Muscle of leg (tissue), 11 donors: ENCODE data around the gene NAALADL2. TPM values are rescaled to one million over a fixed set of nuclear protein-coding genes. Genes with fewer than 3 reads are reported as not detected.
"Not testable (repeated sequence)": the region's sequence is repeated elsewhere in the genome, so short reads cannot be mapped to it uniquely, and the experiment has no call there.

Experiments used
- DNase-seq: peaks from one replicate; pipeline ENCODE4 v3.0.0; 2013
- H3K27ac ChIP-seq: one replicate; pipeline ENCODE4 v1.5.1; 2013; ENCODE audit warnings: mild to moderate bottlenecking, low read length, control low read depth
- H3K27me3 ChIP-seq: one replicate; pipeline ENCODE4 v1.6.1; 2013; ENCODE audit warnings: low read length; ENCODE audit not compliant: control insufficient read depth, insufficient read depth
- H3K36me3 ChIP-seq: one replicate; pipeline ENCODE4 v1.6.1; 2013; ENCODE audit warnings: low read length; ENCODE audit not compliant: control insufficient read depth, insufficient read depth
- H3K4me1 ChIP-seq: one replicate; pipeline ENCODE4 v1.6.1; 2013; ENCODE audit warnings: low read length; ENCODE audit not compliant: control insufficient read depth, insufficient read depth
- H3K4me3 ChIP-seq: one replicate; pipeline ENCODE4 v1.5.1; 2013; ENCODE audit warnings: low read length, control low read depth
- H3K9me3 ChIP-seq: replicated peaks from 2 replicates; pipeline ENCODE4 v1.6.1; 2013; ENCODE audit warnings: low read depth, low read length; ENCODE audit not compliant: control insufficient read depth
- WGBS: methylation state at CpG from one replicate; pipeline ENCODE4 v1.1.5; 2013; ENCODE audit warnings: missing lambda C conversion rate; ENCODE audit not compliant: insufficient coverage; 5-methylcytosine and 5-hydroxymethylcytosine counted together
- polyA plus RNA-seq, 8 donors: library from polyadenylated mRNA; unstranded; fragments of 120-200 nt; gene quantifications; one replicate each; pipeline versions ENCODE4 v1.2.1 to v1.2.3, GENCODE V29; 2013; ENCODE audit warnings: inconsistent platforms in 1 of 8, low replicate concordance in 1 of 8; ENCODE audit not compliant: insufficient read length in 8 of 8, insufficient read depth in 1 of 8
- total RNA-seq: library from RNA; stranded (reverse); fragments of 120-200 nt; gene quantifications from one replicate; pipeline ENCODE4 v1.2.4, GENCODE V29; 2013

Gene NAALADL2
- total and polyA plus RNA-seq, 9 donors, result 4.8 to 17.4 (median 8.0) TPM

- H3K36me3 ChIP-seq, result no peaks in the 10 kb centered on the region
- H3K4me3 ChIP-seq, result no peak overlapping the region
- no peaks in the 10 kb centered on the region for H3K4me1 ChIP-seq
- DNase-seq, result peak; percentile 86
- no peak overlapping the region for H3K27ac ChIP-seq
- WGBS, result no CpG with 5 or more reads among the region's 4 CpGs
- no peaks in the 10 kb centered on the region for H3K27me3 ChIP-seq
- H3K9me3 ChIP-seq, result no peaks in the 10 kb centered on the region
Measured at GRCh38 chr3:175149675-175150074, 290.5 kb downstream of the NAALADL2 start.

DNA sequence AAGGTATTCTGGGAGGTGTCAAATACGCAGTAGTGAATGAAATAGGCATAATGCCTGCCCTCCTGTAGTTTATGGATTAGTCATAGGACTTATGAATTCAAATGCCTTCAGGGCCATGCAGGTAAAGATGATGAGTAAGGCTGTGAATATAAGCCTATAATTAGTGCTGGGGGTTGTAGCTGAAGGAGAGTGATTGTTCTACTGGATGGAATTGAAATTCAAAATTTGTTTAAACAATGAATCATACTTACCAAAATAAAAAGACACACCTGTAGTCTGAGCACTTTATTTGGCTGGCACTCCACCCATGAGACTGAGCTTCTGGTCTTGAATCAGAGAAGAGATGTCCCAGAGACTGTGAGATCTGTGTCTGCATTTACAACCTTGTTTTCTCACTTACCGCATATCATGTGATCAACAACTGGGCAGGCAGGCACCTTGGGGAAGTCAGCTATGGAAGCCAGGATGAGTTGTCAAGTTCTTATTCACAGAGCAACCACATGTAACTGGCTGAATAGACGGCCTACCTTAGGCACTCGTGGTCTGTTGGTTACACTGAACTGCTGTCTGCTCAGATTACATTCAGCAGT lies 291.8 kb downstream of the NAALADL2 start:
- no peaks in the 10 kb centered on the region for H3K27me3 ChIP-seq
- no peaks in the 10 kb centered on the region for H3K36me3 ChIP-seq
- H3K4me1 ChIP-seq, result no peaks in the 10 kb centered on the region
- DNase-seq, result peak; percentile 11
- no peak overlapping the region for H3K4me3 ChIP-seq
- H3K27ac ChIP-seq, result no peak overlapping the region
- WGBS, result no CpG with 5 or more reads among the region's 4 CpGs
- no peaks in the 10 kb centered on the region for H3K9me3 ChIP-seq

GRCh38 chr3:175153595-175153994 lies 294.5 kb downstream of the NAALADL2 start:
- 100% methylated on average over 1 of the region's 2 CpGs for WGBS
- Histone ChIP-seq H3K27me3 (no peaks in the 10 kb centered on the region), H3K4me1 (no peaks in the 10 kb centered on the region), H3K9me3 (no peaks in the 10 kb centered on the region), H3K4me3 (no peak overlapping the region), H3K36me3 (no peaks in the 10 kb centered on the region), H3K27ac (no peak overlapping the region)
- no peak for DNase-seq

DNA sequence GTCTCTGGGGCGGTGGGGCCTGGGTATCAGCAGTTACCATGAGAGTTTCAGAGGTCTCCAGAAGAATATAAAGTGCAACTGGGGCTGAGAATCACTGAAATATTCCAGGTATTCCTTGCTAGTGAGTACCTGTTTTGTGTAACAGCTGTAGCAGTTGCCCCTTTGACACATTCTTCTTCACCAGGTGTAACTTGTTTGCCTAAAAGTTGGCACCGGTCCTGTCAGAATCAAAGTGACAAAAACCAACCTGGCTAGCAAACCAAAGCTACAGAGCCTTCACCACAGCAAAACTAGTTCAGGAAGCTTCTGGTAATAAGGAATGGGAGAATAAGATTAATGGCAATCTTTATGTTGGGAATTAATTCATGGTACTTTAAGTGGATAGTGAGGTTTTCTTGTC lies 296.0 kb downstream of the NAALADL2 start:
- Histone ChIP-seq H3K4me1 (no peaks in the 10 kb centered on the region), H3K27ac (no peak overlapping the region), H3K27me3 (no peaks in the 10 kb centered on the region), H3K9me3 (no peaks in the 10 kb centered on the region), H3K36me3 (no peaks in the 10 kb centered on the region), H3K4me3 (no peak overlapping the region)
- WGBS, result 60% methylated on average over 1 of the region's 2 CpGs
- no peak for DNase-seq

GRCh38 chr3:175159202-175159601 lies 300.1 kb downstream of the NAALADL2 start:
- H3K27me3 ChIP-seq, result no peaks in the 10 kb centered on the region
- H3K27ac ChIP-seq, result no peak overlapping the region

GRCh38 chr3:175161291-175161690 lies 302.2 kb downstream of the NAALADL2 start:
- Histone ChIP-seq H3K36me3 (no peaks in the 10 kb centered on the region), H3K4me1 (no peaks in the 10 kb centered on the region), H3K4me3 (no peak overlapping the region), H3K27ac (no peak overlapping the region), H3K9me3 (no peaks in the 10 kb centered on the region), H3K27me3 (no peaks in the 10 kb centered on the region)
- WGBS, result no CpG with 5 or more reads among the region's 5 CpGs
- DNase-seq, result no peak

More at GRCh38 chr3:175159202-175159601, 300.1 kb downstream of the NAALADL2 start:
- no peak for DNase-seq
- H3K4me3 ChIP-seq, result no peak overlapping the region
- no peaks in the 10 kb centered on the region for H3K36me3 ChIP-seq
- H3K4me1 ChIP-seq, result no peaks in the 10 kb centered on the region
- no peaks in the 10 kb centered on the region for H3K9me3 ChIP-seq

GRCh38 chr3:175163686-175164085 lies 304.6 kb downstream of the NAALADL2 start:
- H3K27ac ChIP-seq, result no peak overlapping the region
- no peaks in the 10 kb centered on the region for H3K4me1 ChIP-seq
- peak; percentile 74 for DNase-seq

GRCh38 chr3:175173117-175173516 lies 314.0 kb downstream of the NAALADL2 start:
- not testable (repeated sequence) for H3K4me1 ChIP-seq, H3K4me3 ChIP-seq, H3K9me3 ChIP-seq, H3K27me3 ChIP-seq, DNase-seq, H3K36me3 ChIP-seq, H3K27ac ChIP-seq
- WGBS, result no CpG with 5 or more reads among the region's 10 CpGs

More at GRCh38 chr3:175163686-175164085, 304.6 kb downstream of the NAALADL2 start:
- Histone ChIP-seq H3K4me3 (no peak overlapping the region), H3K27me3 (no peaks in the 10 kb centered on the region), H3K36me3 (no peaks in the 10 kb centered on the region), H3K9me3 (no peaks in the 10 kb centered on the region)
- WGBS, result no CpG with 5 or more reads among the region's 3 CpGs

DNA sequence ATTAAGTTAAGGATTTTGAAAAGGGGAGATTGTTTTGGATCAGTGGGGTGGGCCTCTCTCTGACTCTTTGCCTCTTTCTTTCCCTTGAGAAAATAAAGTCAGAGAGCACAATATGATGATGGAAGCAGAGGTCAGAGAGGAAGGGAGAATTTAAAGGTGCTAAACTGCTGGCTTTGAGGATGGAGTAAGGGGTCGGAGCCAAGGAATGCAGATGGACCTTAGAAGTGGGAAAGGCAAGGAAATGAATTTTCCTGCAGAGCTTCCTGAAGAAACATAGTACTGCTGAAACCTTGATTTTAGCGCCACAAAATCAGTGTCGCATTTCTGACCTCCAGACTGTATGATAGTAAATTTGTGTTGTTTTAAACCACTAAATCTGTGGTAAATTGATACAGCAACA lies 317.4 kb downstream of the NAALADL2 start:
- H3K36me3 ChIP-seq, result no peaks in the 10 kb centered on the region
- H3K4me3 ChIP-seq, result no peak overlapping the region
- no CpG with 5 or more reads among the region's 3 CpGs for WGBS

DNA sequence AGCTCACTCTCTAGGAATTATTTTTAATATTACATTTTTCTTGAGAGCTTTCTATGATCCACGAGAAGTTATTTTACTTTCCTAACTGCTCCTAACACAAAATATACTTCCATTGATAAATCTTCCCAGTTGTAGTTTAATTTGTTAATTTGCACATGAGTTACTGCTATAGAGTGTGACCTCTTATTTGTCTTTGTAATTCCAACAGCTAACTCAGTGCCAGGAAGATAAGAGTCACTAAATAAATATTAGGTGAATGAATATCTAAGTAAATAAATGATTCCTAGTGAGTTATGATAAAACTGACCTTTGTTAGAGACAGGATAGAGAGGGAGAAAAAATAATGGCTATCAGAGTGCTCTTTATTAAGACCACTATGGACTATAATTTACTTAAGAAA lies 319.9 kb downstream of the NAALADL2 start:
- H3K27ac ChIP-seq, result no peak overlapping the region
- H3K36me3 ChIP-seq, result no peaks in the 10 kb centered on the region
- no peaks in the 10 kb centered on the region for H3K27me3 ChIP-seq
- no peaks in the 10 kb centered on the region for H3K9me3 ChIP-seq
- no peak for DNase-seq
- WGBS, result no CpG with 5 or more reads among the region's 1 CpG
- H3K4me3 ChIP-seq, result no peak overlapping the region
- no peaks in the 10 kb centered on the region for H3K4me1 ChIP-seq

More for the DNA sequence above, 317.4 kb downstream of the NAALADL2 start:
- H3K9me3 ChIP-seq, result no peaks in the 10 kb centered on the region
- no peaks in the 10 kb centered on the region for H3K4me1 ChIP-seq
- no peak for DNase-seq
- no peak overlapping the region for H3K27ac ChIP-seq
- no peaks in the 10 kb centered on the region for H3K27me3 ChIP-seq

- H3K36me3 ChIP-seq, result no peaks in the 10 kb centered on the region
- no peaks in the 10 kb centered on the region for H3K4me1 ChIP-seq
- H3K27ac ChIP-seq, result no peak overlapping the region
- no peak for DNase-seq
- no peak overlapping the region for H3K4me3 ChIP-seq
- WGBS, result no CpG with 5 or more reads among the region's 3 CpGs
- H3K9me3 ChIP-seq, result peaks cover 3% of the 10 kb centered on the region
- H3K27me3 ChIP-seq, result no peaks in the 10 kb centered on the region
Measured at GRCh38 chr3:175184392-175184791, 325.3 kb downstream of the NAALADL2 start.
